ENCODE data around the gene CEACAM19. TPM values are rescaled to one million over a fixed set of nuclear protein-coding genes. Genes with fewer than 3 reads are reported as not detected.

Gene CEACAM19
- total and polyA plus RNA-seq, 2 of the 13 experiments (the other 11 are each of a cell fraction or from before 2014, with no cell fraction given) = 1.3 to 4.0 TPM

GRCh38 chr19:44643605-44644401, 27.5 kb upstream of the CEACAM19 start, which contains the start of gene PVR (continued):
- TF ChIP-seq NR2C2 (CRISPR knock-in tag; IDR thresholded peaks at IDR 0.05; ENCODE audit: borderline replicate concordance) (peak; percentile 26; the same call in 1 of the 2 replicates), ZFP91 (CRISPR knock-in tag; IDR thresholded peaks at IDR 0.05; ENCODE audit: borderline replicate concordance) (peak; percentile 59), SMAD1 (CRISPR knock-in tag; IDR thresholded peaks at IDR 0.05; ENCODE audit: borderline replicate concordance, low read depth) (peak; percentile 25; the same call in 1 of the 2 replicates), AHR (CRISPR knock-in tag; IDR thresholded peaks at IDR 0.05) (no peak; the same call in 1 of the 2 replicates), ZSCAN25 (CRISPR knock-in tag; IDR thresholded peaks at IDR 0.05) (no peak), CERS6 (CRISPR knock-in tag; IDR thresholded peaks at IDR 0.05) (no peak), ATF3 (CRISPR knock-in tag; IDR thresholded peaks at IDR 0.05) (no peak; the same call in 1 of the 2 replicates), ZNF563 (CRISPR knock-in tag; IDR thresholded peaks at IDR 0.05) (no peak; the same call in 1 of the 2 replicates), ZNF792 (CRISPR knock-in tag; IDR thresholded peaks at IDR 0.05) (no peak), ZNF780A (CRISPR knock-in tag; IDR thresholded peaks at IDR 0.05) (no peak), RNF2 (conservative IDR thresholded peaks at IDR 0.05; ENCODE audit: low read depth) (no peak), U2AF2 (IDR thresholded peaks at IDR 0.05; ENCODE audit: low read depth, low read length) (no peak), MXI1 (IDR thresholded peaks at IDR 0.05; ENCODE audit: borderline replicate concordance, low read depth, low read length) (peak; percentile 24; the same call in 1 of the 3 replicates), RBFOX2 (IDR thresholded peaks at IDR 0.05; ENCODE audit: low read depth, low read length) (peak; percentile 92), ZNF710 (CRISPR knock-in tag; IDR thresholded peaks at IDR 0.05; ENCODE audit: borderline replicate concordance) (0 out of 2 replicates have a peak, but pooled peaks have one; percentile 17), ZNF552 (CRISPR knock-in tag; IDR thresholded peaks at IDR 0.05; ENCODE audit: borderline replicate concordance) (0 out of 2 replicates have a peak, but pooled peaks have one; percentile 46), ZNF326 (CRISPR knock-in tag; IDR thresholded peaks at IDR 0.05; ENCODE audit: borderline replicate concordance) (no peak), RXRB (CRISPR knock-in tag; IDR thresholded peaks at IDR 0.05; ENCODE audit: borderline replicate concordance) (no peak), ZBTB39 (CRISPR knock-in tag; IDR thresholded peaks at IDR 0.05) (no peak), ZSCAN31 (CRISPR knock-in tag; IDR thresholded peaks at IDR 0.05; ENCODE audit: low read depth) (peak; percentile 81), HIVEP1 (CRISPR knock-in tag; IDR thresholded peaks at IDR 0.05) (peak; percentile 59; the same call in 1 of the 2 replicates), MEF2D (CRISPR knock-in tag; IDR thresholded peaks at IDR 0.05) (0 out of 2 replicates have a peak, but pooled peaks have one; percentile 15), TAF1 (CRISPR knock-in tag; IDR thresholded peaks at IDR 0.05) (peak; percentile 67)
